ENCODE measurements around the gene BRCC3. TPM values are rescaled to one million over a fixed set of nuclear protein-coding genes. Genes with fewer than 3 reads are reported as not detected.

BRCC3 gene
- total RNA-seq: 1 to 10 TPM; 2.8 to 3.4 TPM
- 1.4 TPM for polyA plus RNA-seq (ENCODE audit: insufficient read depth, low read depth, low replicate concordance)
- long read RNA-seq, donor 1, partial matches to known transcripts: 0 of 3 reads
- long read RNA-seq, donor 1, other reads (novel, unspliced or antisense): 0 of 3 reads
- long read RNA-seq, donor 2, partial matches to known transcripts: 0 of 2 reads
- long read RNA-seq, donor 2, other reads (novel, unspliced or antisense): 0 of 2 reads

- no peaks in the 10 kb centered on the region for H3K9me3 ChIP-seq
- TF ChIP-seq, protein P1, sequence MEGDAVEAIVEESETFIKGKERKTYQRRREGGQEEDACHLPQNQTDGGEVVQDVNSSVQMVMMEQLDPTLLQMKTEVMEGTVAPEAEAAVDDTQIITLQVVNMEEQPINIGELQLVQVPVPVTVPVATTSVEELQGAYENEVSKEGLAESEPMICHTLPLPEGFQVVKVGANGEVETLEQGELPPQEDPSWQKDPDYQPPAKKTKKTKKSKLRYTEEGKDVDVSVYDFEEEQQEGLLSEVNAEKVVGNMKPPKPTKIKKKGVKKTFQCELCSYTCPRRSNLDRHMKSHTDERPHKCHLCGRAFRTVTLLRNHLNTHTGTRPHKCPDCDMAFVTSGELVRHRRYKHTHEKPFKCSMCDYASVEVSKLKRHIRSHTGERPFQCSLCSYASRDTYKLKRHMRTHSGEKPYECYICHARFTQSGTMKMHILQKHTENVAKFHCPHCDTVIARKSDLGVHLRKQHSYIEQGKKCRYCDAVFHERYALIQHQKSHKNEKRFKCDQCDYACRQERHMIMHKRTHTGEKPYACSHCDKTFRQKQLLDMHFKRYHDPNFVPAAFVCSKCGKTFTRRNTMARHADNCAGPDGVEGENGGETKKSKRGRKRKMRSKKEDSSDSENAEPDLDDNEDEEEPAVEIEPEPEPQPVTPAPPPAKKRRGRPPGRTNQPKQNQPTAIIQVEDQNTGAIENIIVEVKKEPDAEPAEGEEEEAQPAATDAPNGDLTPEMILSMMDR (IDR thresholded peaks at IDR 0.05): no peak
- no peak for TF ChIP-seq POLR2A (IDR thresholded peaks at IDR 0.05)
- no peaks in the 10 kb centered on the region for H3K27me3 ChIP-seq
- H3K27ac ChIP-seq: peak within 1 kb of the TSS; percentile 78 to 80
- peak within 1 kb of the TSS; percentile 58 to 70 for H3K4me3 ChIP-seq
- intact Hi-C loops (cut with DNase I; ENCODE audit: low total_unique reads): no loop called here
- WGBS, 2 donors: 1 to 7% methylated on average over 5 to 19 of the region's 81 CpGs
- peak; percentile 82 for DNase-seq
- no peaks in the 10 kb centered on the region for H3K4me1 ChIP-seq
- H3K36me3 ChIP-seq (ENCODE audit: low read depth, missing control alignments): no peaks in the 10 kb centered on the region
These were observed at the start of gene BRCC3, which contains the start of the genes CMC4 and MTCP1 for GRCh38 chrX:155070975-155071693. Gene BRCC3, plus strand, starts transcription at chrX:155071508. Its CDS starts 20 bp downstream, at chrX:155071528. Gene CMC4, minus strand, starts transcription at chrX:155071136. Its CDS starts 7,113 bp downstream, at chrX:155064023. Gene MTCP1, minus strand, starts transcription at chrX:155071136. Its CDS starts 5,126 bp downstream, at chrX:155066010.

- H3K27me3 ChIP-seq: no peaks in the 10 kb centered on the region
These were observed 48.7 kb upstream of the BRCC3 start, which contains the start of gene F8 for GRCh38 chrX:155022585-155022984. Gene F8, minus strand, starts transcription at chrX:155022723. Its CDS starts 171 bp downstream, at chrX:155022552.

GRCh38 chrX:155023907-155024833 lies 47.1 kb upstream of the BRCC3 start:
- TF ChIP-seq, protein P1 (IDR thresholded peaks at IDR 0.05): no peak
- no peak for TF ChIP-seq POLR2A (IDR thresholded peaks at IDR 0.05)
- H3K4me3 ChIP-seq: no peak overlapping the region
- intact Hi-C loops (cut with DNase I; ENCODE audit: low total_unique reads): no loop called here
- no peak for DNase-seq
- 77 to 78% methylated on average over 5 to 6 of the region's 6 CpGs for WGBS, 2 donors
- H3K27me3 ChIP-seq: no peaks in the 10 kb centered on the region
- H3K27ac ChIP-seq: no peak overlapping the region
- no peaks in the 10 kb centered on the region for H3K36me3 ChIP-seq (ENCODE audit: low read depth, missing control alignments)
- no peaks in the 10 kb centered on the region for H3K4me1 ChIP-seq
- no peaks in the 10 kb centered on the region for H3K9me3 ChIP-seq

More at GRCh38 chrX:155022585-155022984, 48.7 kb upstream of the BRCC3 start, which contains the start of gene F8:
- WGBS, 2 donors: 0 to 22% methylated on average over 1 of the region's 1 CpG
- no peak within 1 kb of the TSS for H3K27ac ChIP-seq
- H3K9me3 ChIP-seq: no peaks in the 10 kb centered on the region
- H3K4me3 ChIP-seq: peak within 1 kb of the TSS in 1 of 2 donors; percentile 26
- intact Hi-C loops (cut with DNase I; ENCODE audit: low total_unique reads): no loop called here
- no peak for DNase-seq
- no peak for TF ChIP-seq POLR2A (IDR thresholded peaks at IDR 0.05)
- TF ChIP-seq, protein P1 (IDR thresholded peaks at IDR 0.05): no peak
- no peaks in the 10 kb centered on the region for H3K4me1 ChIP-seq
- H3K36me3 ChIP-seq (ENCODE audit: low read depth, missing control alignments): no peaks in the 10 kb centered on the region

DNA sequence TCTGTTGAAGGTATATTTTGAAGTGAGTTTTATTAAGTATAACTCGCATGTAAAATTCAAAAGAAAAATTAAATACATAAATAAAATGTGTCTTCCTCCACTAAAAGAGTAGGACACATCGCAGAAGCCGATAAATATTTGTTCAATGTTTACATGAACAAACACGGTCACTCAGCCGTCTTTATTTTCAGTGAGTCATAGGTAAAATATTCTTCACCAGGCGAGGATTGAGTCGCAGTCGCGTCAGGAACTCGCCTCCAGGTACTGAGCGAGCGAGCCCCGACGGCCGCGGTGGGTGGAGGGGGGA lies 44.9 kb upstream of the BRCC3 start:
- WGBS, 2 donors: 0% methylated on average over 15 to 16 of the region's 16 CpGs
- H3K36me3 ChIP-seq (ENCODE audit: low read depth, missing control alignments): no peaks in the 10 kb centered on the region
- no peak for TF ChIP-seq POLR2A (IDR thresholded peaks at IDR 0.05)
- TF ChIP-seq, protein P1 (IDR thresholded peaks at IDR 0.05): no peak

More for the DNA sequence above, 44.9 kb upstream of the BRCC3 start:
- H3K27me3 ChIP-seq: no peaks in the 10 kb centered on the region
- no peaks in the 10 kb centered on the region for H3K9me3 ChIP-seq
- intact Hi-C loops (cut with DNase I; ENCODE audit: low total_unique reads): no loop called here
- no peak for DNase-seq
- peak overlapping the region; percentile 64 to 72 for H3K4me3 ChIP-seq
- no peaks in the 10 kb centered on the region for H3K4me1 ChIP-seq
- H3K27ac ChIP-seq: peak overlapping the region; percentile 94 to 95

All from testis (tissue), 5 donors.